ENCODE results near the gene ABCA1.

- no peak for TF ChIP-seq CTCF (IDR thresholded peaks at IDR 0.05; ENCODE audit: low read length)
- TF ChIP-seq EZH2 (IDR thresholded peaks at IDR 0.05; ENCODE audit: borderline replicate concordance, low read length), result no peak
These were observed 94.3 kb downstream of the ABCA1 start for GRCh38 chr9:104833696-104834095.
